Stimulated activated naive CD8-positive, alpha-beta T cell treated with anti-CD3 and anti-CD28 coated beads, Interleukin-15, Interleukin-2, amounts not matched to agents 100 U/mL and 50 U/mL, for 24 hours (primary cell): ENCODE measurements around the gene PPIL6.
"Not testable (repeated sequence)": the region's sequence is repeated elsewhere in the genome, so short reads cannot be mapped to it uniquely, and the experiment has no call there.

Experiments used
- ATAC-seq: fragments of 150-1000 bp; cut with Tn5 transposase; one replicate; pipeline ENCODE4 v1.10.0; 2021
- DNase-seq: peaks from one replicate; pipeline ENCODE4 v3.0.0; 2021

Gene PPIL6

DNA sequence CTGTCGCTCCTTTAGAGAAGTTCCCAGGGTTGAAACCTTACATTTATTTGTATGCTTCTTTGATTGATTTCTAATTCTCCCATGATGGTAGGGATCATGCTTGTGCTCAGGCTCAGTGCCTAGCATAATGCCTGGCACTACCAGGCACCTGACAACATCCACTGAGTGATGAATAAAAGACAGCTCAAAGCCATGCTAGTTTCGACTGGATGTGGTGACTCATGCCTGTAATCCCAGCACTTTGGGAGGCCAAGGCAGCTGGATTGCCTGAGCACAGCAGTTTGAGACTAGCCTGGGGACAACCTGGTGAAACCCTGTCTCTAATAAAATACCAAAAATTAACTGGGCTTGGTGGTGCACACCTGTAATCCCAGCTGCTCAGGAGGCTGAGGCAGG lies 46.5 kb downstream of the PPIL6 start:
- DNase-seq (no peak), ATAC-seq (no peak)

DNA sequence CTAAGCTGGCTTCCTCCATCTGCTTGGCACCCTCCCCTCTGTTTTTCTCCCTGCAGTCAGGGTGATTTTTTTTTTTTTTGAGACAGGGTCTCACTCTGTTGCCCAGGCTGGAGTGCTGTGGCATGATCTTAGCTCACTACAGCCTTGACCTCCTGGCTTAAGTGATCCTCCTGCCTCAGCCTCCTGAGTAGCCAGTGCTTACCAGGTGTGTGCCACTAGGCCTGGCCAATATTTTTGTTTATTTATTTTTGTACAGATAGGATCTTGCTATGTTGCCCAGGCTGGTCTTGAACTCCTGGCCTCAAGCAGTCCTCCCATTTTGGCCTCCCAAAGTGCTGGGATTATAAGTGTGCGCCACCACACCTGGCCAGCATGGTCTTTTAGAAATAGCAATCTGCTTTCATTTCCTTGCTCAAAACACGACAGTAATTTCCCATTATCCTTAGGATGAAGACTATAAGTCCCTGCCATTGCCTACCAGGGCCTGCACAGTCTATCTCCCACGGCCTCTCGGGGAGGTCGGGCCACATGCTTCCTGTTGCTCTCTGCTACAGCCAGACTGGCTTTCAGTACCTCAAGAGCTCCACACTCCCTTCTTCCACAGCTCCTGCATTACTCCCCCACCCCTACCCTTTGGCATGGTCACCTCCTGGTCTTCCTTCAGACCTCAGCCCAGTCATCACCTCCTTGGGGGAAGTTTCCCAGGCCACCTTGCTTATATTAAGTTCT lies 47.1 kb downstream of the PPIL6 start:
- DNase-seq, result no peak
- ATAC-seq, result no peak

DNA sequence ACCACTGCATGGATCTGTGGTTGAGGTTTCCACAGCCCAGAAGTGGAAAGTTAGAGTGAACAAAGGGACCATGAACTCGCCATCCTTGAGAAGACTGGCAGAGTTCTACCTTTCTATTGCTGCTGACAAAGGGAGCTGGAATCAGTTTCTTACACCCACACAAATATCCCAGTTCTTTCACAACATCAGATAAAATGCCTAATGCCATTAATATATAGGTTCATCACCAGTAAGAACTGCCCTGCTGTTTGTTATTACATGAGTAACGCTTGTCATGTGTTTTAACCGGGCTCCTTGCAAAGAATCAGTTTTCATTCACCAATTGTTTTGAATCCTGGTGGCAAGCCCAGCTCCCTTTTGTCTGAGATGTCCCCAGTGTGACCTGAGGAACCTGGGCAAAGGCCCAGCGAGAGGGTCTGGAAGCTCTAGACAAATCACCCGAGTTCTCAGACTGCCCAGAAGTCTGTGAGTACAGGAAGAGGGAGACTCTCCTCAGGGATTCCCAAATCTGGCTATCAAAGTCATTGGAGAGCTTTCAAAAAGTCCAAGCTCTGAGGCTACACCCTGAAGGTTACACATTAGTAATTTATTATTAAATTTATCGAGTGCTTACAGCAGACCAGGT lies 50.7 kb downstream of the PPIL6 start:
- no peak for ATAC-seq
- no peak for DNase-seq

DNA sequence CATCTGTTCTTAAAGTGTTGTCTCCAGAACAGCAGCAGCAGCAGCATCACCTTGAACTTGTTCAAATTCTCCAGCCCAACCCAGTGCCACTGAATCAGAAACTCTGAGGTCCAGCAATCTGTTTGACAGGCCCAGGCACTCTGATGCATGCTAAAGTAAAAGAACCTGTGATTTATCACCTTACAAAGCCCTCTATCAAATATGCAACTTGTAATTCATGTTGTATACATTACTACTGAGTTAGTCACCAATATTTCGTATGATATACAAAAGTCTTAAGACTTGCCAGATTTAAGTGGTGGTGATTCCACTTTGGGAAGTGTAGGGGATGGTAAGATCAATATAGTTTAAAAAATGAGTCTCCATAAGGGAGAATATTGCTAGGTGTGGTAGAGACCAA lies 52.2 kb downstream of the PPIL6 start:
- ATAC-seq (no peak), DNase-seq (no peak)

DNA sequence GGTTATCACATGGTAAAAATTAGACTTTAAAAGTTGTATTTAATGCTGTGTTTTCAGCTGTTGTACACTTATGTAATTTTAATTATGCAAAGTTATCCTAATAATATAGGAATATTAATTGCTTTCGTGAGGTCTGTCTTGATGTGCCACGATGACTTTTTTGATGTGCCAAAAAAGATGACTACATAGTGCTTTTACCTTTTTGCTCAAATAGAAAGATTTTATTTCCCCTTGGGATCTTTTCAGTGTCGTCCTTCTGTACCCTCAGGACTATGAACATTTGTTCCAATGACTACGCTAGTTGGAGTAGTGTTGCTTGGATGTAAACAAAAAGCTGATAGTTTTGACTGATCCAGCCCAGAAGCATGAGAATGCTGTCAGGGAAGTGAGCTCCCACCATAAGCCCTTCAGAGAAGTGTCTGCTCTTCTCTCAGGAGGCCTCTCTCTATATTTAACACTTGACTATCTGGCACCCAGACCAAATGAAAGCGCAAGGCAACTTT lies 56.9 kb downstream of the PPIL6 start:
- no peak for DNase-seq
- ATAC-seq, result no peak

DNA sequence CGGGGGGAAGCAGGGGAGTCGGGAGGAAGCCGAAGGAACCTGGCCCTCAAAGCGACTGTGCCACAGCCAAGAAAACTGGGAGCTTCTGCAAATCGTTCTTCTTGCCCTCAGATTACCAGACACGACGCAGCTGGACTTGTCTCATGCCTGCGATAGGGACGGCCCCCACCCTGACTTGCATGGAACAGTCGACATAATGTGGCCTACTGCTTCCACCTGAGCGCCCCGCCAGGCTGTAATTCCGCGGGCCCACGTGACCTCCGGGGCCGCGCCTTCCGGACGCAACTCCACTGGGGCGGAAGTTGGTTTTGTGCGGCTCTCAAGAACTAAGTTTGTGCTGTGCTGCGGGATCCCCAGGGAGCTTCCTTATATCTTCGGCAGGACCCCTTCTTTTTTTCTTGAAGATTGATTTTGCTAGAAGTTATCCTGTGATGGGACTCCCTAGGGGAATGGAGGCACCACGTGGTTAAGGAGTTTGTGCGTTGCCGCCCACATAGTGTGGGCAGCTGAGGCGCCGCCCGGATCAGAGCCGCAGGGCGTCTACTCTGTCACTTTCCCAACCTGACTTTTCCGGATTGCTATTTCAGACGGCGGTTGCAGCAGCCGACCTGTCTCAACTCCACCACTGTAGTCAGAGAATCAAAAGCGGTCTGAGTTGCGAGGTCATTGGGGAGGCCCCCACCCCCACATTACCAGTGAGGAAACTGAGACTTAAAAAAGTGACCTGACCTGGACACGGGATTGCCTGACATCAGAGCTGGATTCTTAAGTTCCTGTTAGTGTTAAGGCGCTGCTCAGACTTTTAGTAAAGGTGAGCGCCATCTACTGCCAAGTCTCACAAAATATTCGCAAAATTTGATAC lies 57.6 kb downstream of the PPIL6 start:
- ATAC-seq (peak; percentile 75), DNase-seq (peak; percentile 90)

DNA sequence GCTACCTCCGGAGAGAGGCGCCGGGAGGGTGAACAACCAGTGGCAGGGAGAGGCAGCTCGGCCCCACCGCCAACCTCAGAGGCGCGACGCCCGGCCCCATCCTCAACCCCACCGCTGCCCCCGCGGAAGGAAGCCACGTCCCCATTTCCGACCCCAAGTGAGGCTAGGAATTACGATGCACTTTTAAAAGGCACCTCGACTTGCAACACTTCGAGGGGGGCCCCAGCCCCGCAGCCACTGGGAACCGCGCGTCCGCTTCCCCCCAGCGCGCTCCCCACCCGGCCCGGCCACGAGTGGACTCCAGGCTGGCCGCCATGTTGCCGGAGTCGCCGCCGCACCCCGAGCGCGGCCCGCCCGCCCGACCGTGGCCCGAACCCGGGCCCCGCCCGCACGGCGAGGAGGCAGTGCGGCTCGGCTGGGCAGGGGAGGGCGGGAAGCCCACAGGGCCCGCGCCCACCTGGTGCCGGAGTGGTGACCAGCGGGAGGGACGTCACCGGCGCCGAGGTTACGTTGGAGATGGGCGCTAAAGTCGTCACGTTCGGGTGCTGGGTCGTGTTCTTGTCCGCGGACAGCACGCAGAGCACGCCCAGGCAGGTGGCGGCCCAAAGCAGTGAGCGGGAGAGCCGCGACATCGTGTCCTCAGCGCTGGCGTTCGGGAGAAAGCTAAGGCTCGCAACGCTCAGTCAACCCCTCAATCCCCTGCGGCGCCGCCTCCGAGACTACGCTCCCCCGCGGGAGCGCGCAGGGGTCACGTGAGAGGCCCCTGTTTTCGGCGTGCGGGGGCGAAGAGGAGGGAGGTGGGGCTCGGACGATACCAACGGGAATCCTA lies 58.5 kb downstream of the PPIL6 start, which contains the start of gene CD164:
Gene CD164 (minus strand): TSS at position 721 of the 829 bp plus-strand sequence. CDS start 89 bp downstream, at position 632.
- peak; percentile 60 for ATAC-seq
- DNase-seq, result peak; percentile 95

DNA sequence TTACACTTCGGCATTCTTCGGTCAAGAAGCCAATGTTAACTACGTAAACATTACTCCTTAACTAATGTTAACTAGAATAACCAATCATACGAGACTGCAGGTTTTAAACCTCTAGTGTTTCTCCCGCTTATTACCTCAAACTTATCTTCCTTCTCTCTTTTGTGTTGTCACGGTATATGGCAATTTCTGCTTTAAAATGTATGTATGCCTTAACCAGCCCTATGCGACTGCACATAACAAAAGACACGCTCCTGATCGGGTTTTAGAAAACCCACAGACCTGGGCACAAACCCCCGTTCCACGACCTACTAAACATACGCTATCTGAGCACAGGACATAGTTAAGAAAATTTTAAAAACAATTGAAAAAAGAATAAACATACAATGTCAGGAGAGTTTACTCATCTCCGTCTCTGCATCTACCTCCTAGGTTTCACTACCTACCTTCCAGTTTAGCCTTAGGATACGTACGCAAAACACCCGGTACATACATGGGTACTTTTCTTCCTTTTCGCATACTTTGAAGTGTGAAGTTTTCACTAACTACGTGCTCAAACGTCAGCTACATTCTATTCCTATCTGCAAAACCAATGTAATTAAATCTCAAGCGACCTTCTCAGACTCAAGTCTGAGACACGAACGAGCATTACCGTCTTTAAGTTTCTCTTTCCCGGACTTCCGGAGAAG lies 59.2 kb downstream of the PPIL6 start:
- no peak for ATAC-seq
- DNase-seq, result no peak

DNA sequence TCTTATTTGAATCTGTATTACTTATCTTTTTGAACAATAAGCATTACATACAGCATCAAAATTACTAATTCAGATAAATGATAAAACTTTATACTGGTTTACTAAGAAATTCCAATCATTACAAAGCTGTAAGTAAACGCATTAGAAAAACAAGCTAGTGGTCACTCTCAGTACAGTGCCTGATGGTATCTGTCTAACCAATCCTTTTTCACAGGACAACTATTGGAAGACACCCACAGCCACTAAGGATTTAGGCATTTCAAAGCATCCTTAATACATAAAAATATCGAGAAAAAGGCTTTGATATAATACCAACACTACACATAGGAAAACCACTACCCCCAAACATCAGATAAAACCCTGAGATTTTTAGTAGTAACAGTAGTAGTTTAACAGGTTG lies 60.7 kb downstream of the PPIL6 start:
- no peak for DNase-seq
- ATAC-seq, result no peak

DNA sequence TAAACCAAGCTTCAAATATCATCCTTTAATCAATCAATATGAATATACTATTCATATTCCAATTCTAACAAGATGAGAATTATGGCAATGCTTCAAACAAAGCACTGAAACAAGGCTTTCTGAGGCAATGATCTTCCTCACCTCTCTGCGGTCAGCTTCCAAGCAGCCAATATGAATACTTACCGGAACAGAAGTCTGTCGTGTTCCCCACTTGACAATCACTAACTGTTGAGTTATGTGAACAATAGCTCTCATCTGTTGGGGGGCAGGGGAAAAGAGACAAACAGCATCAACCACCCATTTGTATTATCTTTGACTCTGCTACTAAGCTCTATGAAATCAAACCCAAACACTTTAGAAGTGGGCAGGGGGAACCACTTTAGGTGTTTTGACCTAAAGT lies 62.7 kb downstream of the PPIL6 start:
- ATAC-seq, result no peak

DNA sequence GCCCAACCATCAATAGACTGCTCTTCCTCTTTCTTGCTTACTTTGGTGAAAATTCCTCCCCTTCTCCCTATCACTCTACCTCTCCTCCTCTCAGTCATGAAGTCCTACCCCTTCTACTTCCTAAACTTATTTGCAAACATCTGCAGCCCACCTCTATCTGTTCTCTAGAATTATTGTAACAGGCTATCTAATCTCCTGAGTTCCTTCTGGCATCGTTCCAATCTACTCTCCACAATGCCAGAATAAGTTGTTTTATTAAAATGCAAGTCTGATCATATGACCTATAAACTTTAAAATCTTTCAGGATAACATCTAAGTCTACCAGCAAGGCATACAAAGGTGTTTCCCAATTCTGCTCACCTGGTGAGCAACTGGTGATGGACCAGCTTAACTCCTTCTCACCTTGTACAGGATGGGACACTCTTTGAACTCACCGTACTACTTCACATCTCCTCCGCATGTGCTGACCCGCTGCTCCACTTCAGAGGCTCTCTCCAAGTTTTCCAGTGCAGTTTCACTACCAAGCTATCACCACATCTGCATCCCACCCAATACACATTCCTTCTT lies 66.0 kb downstream of the PPIL6 start:
- no peak for DNase-seq
- no peak for ATAC-seq

More for the DNA sequence above, 62.7 kb downstream of the PPIL6 start:
- no peak for DNase-seq

DNA sequence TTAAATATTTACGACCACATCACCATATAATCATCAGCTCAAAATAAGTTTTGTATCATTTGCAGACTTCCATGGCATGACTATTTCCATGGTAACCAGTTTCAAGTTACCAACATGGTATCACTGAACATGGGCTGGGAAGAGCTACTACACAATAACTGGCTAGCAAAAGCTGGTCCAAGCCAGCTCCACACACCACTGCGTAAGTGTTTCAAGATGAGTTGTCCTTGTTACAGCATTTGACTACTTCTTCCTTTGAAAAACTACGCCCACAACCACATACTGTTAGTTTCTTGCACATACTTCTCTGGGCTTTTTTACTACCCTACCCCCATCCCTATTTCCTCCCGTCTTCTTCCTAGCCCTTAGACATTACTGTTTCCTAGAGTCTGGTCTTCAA lies 66.7 kb downstream of the PPIL6 start:
- ATAC-seq, result peak; percentile 95
- peak; percentile 30 for DNase-seq

DNA sequence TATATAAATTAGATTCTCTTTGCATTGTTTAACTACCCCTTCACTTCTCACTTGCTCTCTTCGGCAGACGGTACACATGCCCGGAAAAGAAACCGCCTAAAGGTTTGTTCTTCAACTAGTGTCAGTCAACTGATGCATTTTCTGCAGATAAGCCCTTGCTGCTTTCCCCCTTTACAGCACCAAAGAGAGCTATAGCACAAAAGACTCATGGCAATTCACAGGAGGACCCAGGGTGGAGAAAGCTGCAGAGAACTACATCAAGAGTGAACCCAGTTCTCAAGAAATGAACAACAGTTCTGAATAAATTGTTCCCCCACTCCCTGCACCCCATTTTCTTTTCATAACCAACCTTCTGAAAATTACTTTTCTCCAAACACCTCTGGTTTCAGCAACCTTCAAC lies 67.1 kb downstream of the PPIL6 start:
- no peak for DNase-seq
- no peak for ATAC-seq

DNA sequence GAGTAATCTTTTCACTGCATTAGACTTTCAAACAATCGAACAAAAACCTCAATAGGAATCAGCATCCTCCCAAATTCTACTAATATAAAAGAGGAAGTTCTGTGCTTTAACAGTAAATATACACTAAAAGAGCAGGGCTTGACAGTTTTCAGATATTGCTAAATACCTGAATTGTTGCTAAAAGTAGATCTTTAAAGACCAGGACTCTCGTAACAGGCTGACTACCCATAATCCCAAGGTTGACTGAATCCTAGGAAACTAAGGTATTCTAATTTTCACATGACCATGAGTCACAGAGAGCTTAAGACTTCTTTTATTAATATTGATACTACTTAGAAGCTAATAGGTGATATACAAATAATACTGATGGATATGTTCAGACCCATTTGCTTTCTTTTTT lies 68.3 kb downstream of the PPIL6 start:
- no peak for DNase-seq

DNA sequence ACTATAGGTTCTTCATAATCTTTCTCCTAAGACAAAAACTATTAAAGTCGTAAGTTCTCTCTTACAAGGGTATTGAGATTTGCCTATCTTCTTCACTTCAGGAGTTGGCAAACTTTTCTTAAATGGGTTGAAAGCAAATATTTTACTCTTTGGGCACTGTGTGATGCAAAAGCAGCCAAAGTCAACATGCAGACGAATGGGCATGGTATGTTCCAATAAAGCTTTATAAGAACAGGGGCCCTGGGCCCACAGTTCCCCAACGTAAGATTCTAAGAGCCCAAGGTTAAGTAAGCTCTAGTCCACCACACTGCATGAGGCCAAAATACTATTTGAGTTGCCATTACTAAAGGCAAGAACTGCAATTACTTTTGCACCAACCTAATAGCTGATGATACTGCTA lies 69.6 kb downstream of the PPIL6 start:
- ATAC-seq (no peak), DNase-seq (no peak)

More for the DNA sequence above, 68.3 kb downstream of the PPIL6 start:
- no peak for ATAC-seq

DNA sequence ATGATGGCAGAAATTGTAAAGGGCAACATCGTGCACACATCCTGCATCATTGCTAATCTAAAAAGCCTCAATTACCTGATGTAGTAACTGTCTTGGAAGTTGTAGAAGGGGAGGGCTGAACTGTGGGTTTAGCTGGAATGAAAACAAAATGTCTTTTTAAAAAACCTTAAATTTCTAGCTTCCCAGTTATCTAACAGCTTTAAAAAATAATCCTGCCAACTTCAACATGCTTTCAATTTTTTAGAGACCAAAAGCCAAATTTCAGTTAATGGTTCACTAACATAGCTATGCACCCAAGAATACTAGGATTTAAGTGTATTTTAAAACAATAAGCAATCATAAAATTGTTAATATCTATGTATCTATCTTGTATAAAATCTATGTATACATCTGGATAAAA lies 70.1 kb downstream of the PPIL6 start:
- ATAC-seq, result no peak

DNA sequence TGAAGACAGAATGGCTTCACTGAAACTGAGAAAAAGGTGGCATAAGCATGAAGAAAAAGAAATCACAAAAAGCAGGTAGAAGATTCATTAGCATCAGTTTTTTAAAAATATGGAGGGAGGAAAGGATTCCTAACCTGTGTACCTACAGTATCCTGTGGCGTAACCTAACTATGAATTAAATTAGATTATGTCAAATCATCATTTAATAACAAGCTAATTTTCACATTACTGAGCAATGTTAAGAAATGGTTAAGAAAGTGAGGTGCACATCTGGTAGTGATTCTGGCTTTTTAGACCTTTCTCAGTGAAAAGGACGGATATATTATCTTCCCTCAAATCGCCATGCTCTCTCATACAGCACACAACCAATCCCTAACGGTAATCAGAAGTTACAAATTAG lies 70.7 kb downstream of the PPIL6 start:
- DNase-seq, result no peak
- ATAC-seq, result no peak

More for the DNA sequence above, 70.1 kb downstream of the PPIL6 start:
- no peak for DNase-seq

DNA sequence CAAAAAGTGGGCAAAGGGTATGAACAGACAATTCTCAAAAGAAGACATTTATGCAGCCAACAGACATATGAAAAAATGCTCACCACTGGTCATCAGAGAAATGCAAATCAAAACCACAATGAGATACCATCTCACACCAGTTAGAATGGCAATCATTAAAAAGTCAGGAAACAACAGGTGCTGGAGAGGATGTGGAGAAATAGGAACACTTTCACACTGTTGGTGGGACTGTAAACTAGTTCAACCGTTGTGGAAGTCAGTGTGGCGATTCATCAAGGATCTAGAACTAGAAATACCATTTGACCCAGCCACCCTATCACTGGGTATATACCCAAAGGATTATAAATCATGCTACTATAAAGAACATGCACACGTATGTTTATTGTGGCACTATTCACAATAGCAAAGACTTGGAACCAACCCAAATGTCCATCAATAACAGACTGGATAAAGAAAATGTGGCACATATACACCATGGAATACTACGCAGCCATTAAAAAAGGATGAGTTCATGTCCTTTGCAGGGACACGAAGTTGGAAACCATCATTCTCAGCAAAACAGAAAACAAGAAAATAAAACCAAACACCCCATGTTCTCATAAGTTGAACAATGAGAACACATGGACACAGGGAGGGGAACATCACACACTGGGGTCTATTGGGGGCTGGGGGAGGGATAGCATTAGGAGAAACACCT lies 75.9 kb downstream of the PPIL6 start:
- DNase-seq, ATAC-seq: not testable (repeated sequence)

DNA sequence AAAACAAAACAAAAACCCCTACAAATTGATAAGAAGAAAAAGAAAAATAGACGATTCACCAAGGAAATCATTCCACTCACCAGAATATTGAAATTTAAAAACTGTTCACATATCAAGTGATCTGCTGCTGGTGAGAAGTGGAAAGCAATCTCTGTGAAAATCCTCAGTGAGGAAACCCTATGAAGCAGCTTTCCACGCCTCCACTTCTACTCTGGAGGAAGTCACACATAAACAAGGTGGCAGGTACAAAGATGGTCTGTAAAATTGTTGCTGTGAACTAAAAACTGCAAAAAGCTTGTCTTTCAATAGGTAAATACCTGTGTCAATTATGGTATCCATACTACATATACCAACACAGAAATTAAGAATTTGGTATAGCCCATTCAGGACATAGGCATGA lies 76.7 kb downstream of the PPIL6 start:
- no peak for ATAC-seq
- no peak for DNase-seq
